Liver (tissue), 9 donors: Measurements from ENCODE around the gene CNP. TPM values are rescaled to one million over a fixed set of nuclear protein-coding genes. Genes with fewer than 3 reads are reported as not detected.
"Not testable (repeated sequence)": the region's sequence is repeated elsewhere in the genome, so short reads cannot be mapped to it uniquely, and the experiment has no call there.

Experiments
- DNase-seq: peaks from one replicate; pipeline ENCODE4 v3.0.0-alpha.2; 2017; ENCODE audit warnings: low spot score
- H3K27ac ChIP-seq, 2 donors: one replicate each; pipeline ENCODE4 v1.7.0; 2013; ENCODE audit warnings: inconsistent platforms in 2 of 2, low read length in 2 of 2, control low read depth in 1 of 2, low read depth in 1 of 2, mild to moderate bottlenecking in 1 of 2
- H3K27me3 ChIP-seq, 4 donors: one replicate each; pipeline versions ENCODE4 v1.6.1 to v1.7.0; 2013; ENCODE audit warnings: low read length in 3 of 4, inconsistent platforms in 1 of 4, mild to moderate bottlenecking in 1 of 4, moderate library complexity in 1 of 4; ENCODE audit not compliant: control insufficient read depth in 4 of 4, insufficient read depth in 4 of 4
- H3K36me3 ChIP-seq, 4 donors: one replicate each; pipeline versions ENCODE4 v1.6.1 to v1.7.0; 2013; ENCODE audit warnings: low read length in 3 of 4, mild to moderate bottlenecking in 3 of 4, low read depth in 1 of 4, moderate library complexity in 1 of 4; ENCODE audit not compliant: control insufficient read depth in 4 of 4, insufficient read depth in 3 of 4
- H3K4me1 ChIP-seq, 4 donors: one replicate each; pipeline versions ENCODE4 v1.6.1 to v1.7.0; 2013; ENCODE audit warnings: low read length in 3 of 4, mild to moderate bottlenecking in 3 of 4, moderate library complexity in 1 of 4; ENCODE audit not compliant: control insufficient read depth in 4 of 4, insufficient read depth in 4 of 4
- H3K4me3 ChIP-seq, 3 donors: one replicate each; pipeline versions ENCODE4 v1.6.1 to v1.7.0; 2013; ENCODE audit warnings: low read length in 3 of 3, control low read depth in 1 of 3, low read depth in 1 of 3, mild to moderate bottlenecking in 1 of 3
- H3K9ac ChIP-seq, 2 donors: one replicate each; pipeline ENCODE4 v1.7.0; 2013; ENCODE audit warnings: low read length in 2 of 2, mild to moderate bottlenecking in 2 of 2, moderate library complexity in 2 of 2, control low read depth in 1 of 2, low read depth in 1 of 2
- H3K9me3 ChIP-seq, 4 donors: one replicate each; pipeline versions ENCODE4 v1.6.1 to v1.7.0; 2013; ENCODE audit warnings: low read length in 3 of 4; ENCODE audit not compliant: control insufficient read depth in 4 of 4
- ATF3 ChIP-seq: IDR thresholded peaks from 2 replicates; pipeline ENCODE4 v1.6.1; 2016; ENCODE audit warnings: antibody characterized with exemption
- CTCF ChIP-seq: fragments of 150-350 bp; IDR thresholded peaks from 2 replicates; pipeline ENCODE4 v1.5.1; 2017; ENCODE audit warnings: improper control_type of control experiment, low read depth, low read length; ENCODE audit not compliant: missing input control
- EGR1 ChIP-seq, 2 donors: IDR thresholded peaks; 2 replicates each; pipeline ENCODE4 v1.6.1; 2016 to 2018; ENCODE audit warnings: antibody characterized with exemption in 2 of 2, low read depth in 2 of 2
- FOXA1 ChIP-seq: IDR thresholded peaks from 2 replicates; pipeline ENCODE4 v1.6.1; 2016; ENCODE audit warnings: antibody characterized with exemption
- FOXA2 ChIP-seq: IDR thresholded peaks from 2 replicates; pipeline ENCODE4 v1.6.1; 2016; ENCODE audit warnings: antibody characterized with exemption
- GABPA ChIP-seq, 2 donors: IDR thresholded peaks in 1 of 2; conservative IDR thresholded peaks in 1 of 2; 2 replicates each; pipeline ENCODE4 v1.6.1; 2016; ENCODE audit warnings: antibody characterized with exemption in 2 of 2, mild to moderate bottlenecking in 1 of 2, moderate library complexity in 1 of 2
- HNF4A ChIP-seq, 2 donors: conservative IDR thresholded peaks; 2 replicates each; pipeline ENCODE4 v1.6.1; 2016; ENCODE audit warnings: antibody characterized with exemption in 2 of 2, mild to moderate bottlenecking in 2 of 2
- HNF4G ChIP-seq: IDR thresholded peaks from 2 replicates; pipeline ENCODE4 v1.6.1; 2016; ENCODE audit warnings: antibody characterized with exemption
- JUND ChIP-seq, 2 donors: IDR thresholded peaks; 2 replicates each; pipeline ENCODE4 v1.6.1; 2016; ENCODE audit warnings: antibody characterized with exemption in 2 of 2
- MAX ChIP-seq: IDR thresholded peaks from 2 replicates; pipeline ENCODE4 v1.6.1; 2016; ENCODE audit warnings: antibody characterized with exemption
- NR2F2 ChIP-seq: IDR thresholded peaks from 2 replicates; pipeline ENCODE4 v1.6.1; 2016; ENCODE audit warnings: antibody characterized with exemption
- RAD21 ChIP-seq, 2 donors: IDR thresholded peaks; 2 replicates each; pipeline ENCODE4 v1.6.1; 2016; ENCODE audit warnings: antibody characterized with exemption in 2 of 2, mild to moderate bottlenecking in 2 of 2
- REST ChIP-seq: IDR thresholded peaks from 2 replicates; pipeline ENCODE4 v1.6.1; 2016; ENCODE audit warnings: antibody characterized with exemption, mild to moderate bottlenecking
- RXRA ChIP-seq, 2 donors: IDR thresholded peaks; 2 replicates each; pipeline ENCODE4 v1.6.1; 2017 to 2018; ENCODE audit warnings: antibody characterized with exemption in 2 of 2, mild to moderate bottlenecking in 1 of 2
- SP1 ChIP-seq: IDR thresholded peaks from 2 replicates; pipeline ENCODE4 v1.6.1; 2018; ENCODE audit warnings: antibody characterized with exemption, mild to moderate bottlenecking
- TAF1 ChIP-seq: conservative IDR thresholded peaks from 2 replicates; pipeline ENCODE4 v1.6.1; 2016; ENCODE audit warnings: antibody characterized with exemption, mild to moderate bottlenecking
- YY1 ChIP-seq: IDR thresholded peaks from 2 replicates; pipeline ENCODE4 v1.6.1; 2016; ENCODE audit warnings: antibody characterized with exemption, mild to moderate bottlenecking
- ZBTB33 ChIP-seq: IDR thresholded peaks from 2 replicates; pipeline ENCODE4 v1.6.1; 2016; ENCODE audit warnings: antibody characterized with exemption
- WGBS: extraction: QIAGEN DNeasy Blood & Tissue Kit; methylation state at CpG from one replicate; pipeline ENCODE4 v1.1.7; 2013; 5-methylcytosine and 5-hydroxymethylcytosine counted together
- polyA plus RNA-seq, 2 donors: library from polyadenylated mRNA; stranded (reverse) in 1 of 2; unstranded in 1 of 2; fragments of 200-250 nt in 1 of 2; fragments of >200 nt in 1 of 2; fragmentation: Nextera tagmentation in 1 of 2; extraction: Ambion mirVana in 1 of 2; gene quantifications; one replicate each; pipeline versions ENCODE4 v1.2.1 to v1.2.3, GENCODE V29; 2013 to 2015
- total RNA-seq, 2 donors: library from RNA; depleted of rRNA; stranded (reverse); fragments of >200 nt; gene quantifications; one replicate each; pipeline ENCODE4 v1.2.3, GENCODE V29; 2014
- donor health status: healthy.
- donor health status: healthy.
- donor health status: healthy.
- donor health status: healthy.
- donor health status: healthy.

The CNP gene
- total and polyA plus RNA-seq, 4 donors = 25.3 to 38.3 (median 30.2) TPM

- 2% methylated on average over 43 of the region's 43 CpGs for WGBS
- no peaks in the 10 kb centered on the region for H3K9me3 ChIP-seq
- peak within 1 kb of the TSS; percentile 39 to 76 (median 73) for H3K4me3 ChIP-seq
- H3K27ac ChIP-seq = peak within 1 kb of the TSS; percentile 87 to 96
- H3K9ac ChIP-seq = peak within 1 kb of the TSS; percentile 62 to 89
- TF ChIP-seq YY1 (peak; percentile 95), FOXA1 (peak; percentile 85), EGR1 (IDR thresholded peaks at IDR 0.05; ENCODE audit: low read depth in 2 of 2) (peak; percentile 90 to 92), REST (peak; percentile 88), FOXA2 (peak; percentile 74), RXRA (IDR thresholded peaks at IDR 0.05) (peak; percentile 77 to 94), ZBTB33 (peak; percentile 85), NR2F2 (no peak), RAD21 (IDR thresholded peaks at IDR 0.05) (peak; percentile 72 to 78), JUND (IDR thresholded peaks at IDR 0.05) (peak; percentile 13 to 62), MAX (peak; percentile 86), TAF1 (peak; percentile 63), HNF4A (conservative IDR thresholded peaks at IDR 0.05) (peak; percentile 54 to 83), ATF3 (peak; percentile 28), CTCF (peak; percentile 71), SP1 (peak; percentile 81), GABPA (IDR thresholded peaks at IDR 0.05 in 1 of 2, conservative IDR thresholded peaks at IDR 0.05 in 1 of 2) (peak; percentile 80 to 92), HNF4G (no peak)
- H3K36me3 ChIP-seq = no peaks in the 10 kb centered on the region
- H3K27me3 ChIP-seq = no peaks in the 10 kb centered on the region
- peak; percentile 95 for DNase-seq
- peaks cover 0 to 10% (median 1%) of the 10 kb centered on the region in 4 donors for H3K4me1 ChIP-seq
These were observed 36.4 kb upstream of the CNP start, which contains the start of gene ODAD4 for GRCh38 chr17:41930009-41930832. TSS of gene ODAD4 (plus strand) at chr17:41930617. CDS start at chr17:41930724, 107 bp downstream.

- Histone ChIP-seq H3K27ac (peak overlapping the region; percentile 87 to 96), H3K4me3 (peak overlapping the region; percentile 39 to 64 (median 55))
- not testable (repeated sequence) for DNase-seq, H3K4me1 ChIP-seq, H3K9ac ChIP-seq, H3K36me3 ChIP-seq, H3K27me3 ChIP-seq, H3K9me3 ChIP-seq
- WGBS = 55% methylated on average over 18 of the region's 18 CpGs
These were observed 35.8 kb upstream of the CNP start for GRCh38 chr17:41930833-41931156.

GRCh38 chr17:41931715-41932114 is 34.9 kb upstream of the CNP start:
- DNase-seq, H3K27ac ChIP-seq, H3K9me3 ChIP-seq, H3K4me1 ChIP-seq, H3K4me3 ChIP-seq, H3K9ac ChIP-seq, H3K36me3 ChIP-seq, H3K27me3 ChIP-seq: not testable (repeated sequence)
- 91% methylated on average over 4 of the region's 4 CpGs for WGBS
